ENCODE results near the gene CNTN5.

DNA sequence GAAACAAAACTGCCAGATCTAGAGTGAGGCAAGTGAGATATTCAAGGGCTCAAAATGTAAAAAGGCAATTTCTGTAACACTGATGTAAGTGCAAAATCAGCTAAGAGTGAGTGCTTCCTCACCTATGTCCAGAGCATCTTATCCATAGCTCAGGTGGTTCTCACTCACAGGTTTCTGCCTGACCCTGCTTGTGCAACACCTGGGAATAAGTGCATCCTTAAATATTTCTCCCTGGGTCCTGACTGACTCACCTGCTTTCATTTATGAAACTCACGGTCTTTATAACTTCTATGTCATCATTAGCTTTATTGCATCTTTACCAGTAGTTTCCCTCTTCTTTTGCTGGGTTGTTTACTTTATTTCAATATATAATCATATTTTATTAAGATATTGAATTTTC lies 260.6 kb downstream of the CNTN5 start:
- TF ChIP-seq TAF1 (IDR thresholded peaks at IDR 0.05; ENCODE audit: low read depth) (no peak), EZH2 (IDR thresholded peaks at IDR 0.05; ENCODE audit: borderline replicate concordance, insufficient read depth, low read length, poor library complexity, severe bottlenecking) (no peak), RAD21 (conservative IDR thresholded peaks at IDR 0.05) (no peak)
- TF ChIP-seq, protein P1, sequence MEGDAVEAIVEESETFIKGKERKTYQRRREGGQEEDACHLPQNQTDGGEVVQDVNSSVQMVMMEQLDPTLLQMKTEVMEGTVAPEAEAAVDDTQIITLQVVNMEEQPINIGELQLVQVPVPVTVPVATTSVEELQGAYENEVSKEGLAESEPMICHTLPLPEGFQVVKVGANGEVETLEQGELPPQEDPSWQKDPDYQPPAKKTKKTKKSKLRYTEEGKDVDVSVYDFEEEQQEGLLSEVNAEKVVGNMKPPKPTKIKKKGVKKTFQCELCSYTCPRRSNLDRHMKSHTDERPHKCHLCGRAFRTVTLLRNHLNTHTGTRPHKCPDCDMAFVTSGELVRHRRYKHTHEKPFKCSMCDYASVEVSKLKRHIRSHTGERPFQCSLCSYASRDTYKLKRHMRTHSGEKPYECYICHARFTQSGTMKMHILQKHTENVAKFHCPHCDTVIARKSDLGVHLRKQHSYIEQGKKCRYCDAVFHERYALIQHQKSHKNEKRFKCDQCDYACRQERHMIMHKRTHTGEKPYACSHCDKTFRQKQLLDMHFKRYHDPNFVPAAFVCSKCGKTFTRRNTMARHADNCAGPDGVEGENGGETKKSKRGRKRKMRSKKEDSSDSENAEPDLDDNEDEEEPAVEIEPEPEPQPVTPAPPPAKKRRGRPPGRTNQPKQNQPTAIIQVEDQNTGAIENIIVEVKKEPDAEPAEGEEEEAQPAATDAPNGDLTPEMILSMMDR (IDR thresholded peaks at IDR 0.05; ENCODE audit: poor library complexity, severe bottlenecking) = no peak
